Karpas-422 (cell line): Measurements from ENCODE around the gene NHERF2. TPM values are rescaled to one million over a fixed set of nuclear protein-coding genes. Genes with fewer than 3 reads are reported as not detected.
A peak's percentile ranks its signal among the peaks of the same experiment; 100 is the strongest.

Source experiments
- DNase-seq: peaks from one replicate; pipeline ENCODE4 v3.0.0-alpha.2; 2015
- H2AFZ ChIP-seq: fragments of 200-600 bp; sonication (generic); 2 replicates; pipeline ENCODE4 v1.6.1; 2014; ENCODE audit warnings: antibody characterized with exemption, low read length, mixed read lengths
- H3K27ac ChIP-seq: fragments of 200-600 bp; sonication (generic); 2 replicates; pipeline ENCODE4 v1.5.1; 2014; ENCODE audit warnings: mild to moderate bottlenecking, low read length, moderate library complexity
- H3K27me3 ChIP-seq: fragments of 200-600 bp; sonication (generic); 2 replicates; pipeline ENCODE4 v1.6.1; 2014; ENCODE audit warnings: low read length, mixed read lengths
- H3K36me3 ChIP-seq: fragments of 200-600 bp; sonication (generic); 2 replicates; pipeline ENCODE4 v1.6.1; 2014; ENCODE audit warnings: low read length, mixed read lengths; ENCODE audit not compliant: insufficient read depth
- H3K4me1 ChIP-seq: fragments of 200-600 bp; sonication (generic); 2 replicates; pipeline ENCODE4 v1.6.1; 2014; ENCODE audit warnings: mild to moderate bottlenecking, low read length, mixed read lengths
- H3K4me2 ChIP-seq: fragments of 200-600 bp; sonication (generic); 2 replicates; pipeline ENCODE4 v1.6.1; 2014; ENCODE audit warnings: low read length, low read depth, mild to moderate bottlenecking; ENCODE audit not compliant: poor library complexity, severe bottlenecking
- H3K4me3 ChIP-seq: fragments of 200-600 bp; sonication (generic); 2 replicates; pipeline ENCODE4 v1.5.1; 2014; ENCODE audit warnings: mild to moderate bottlenecking, antibody characterized with exemption, low read length, mixed read lengths
- H3K79me2 ChIP-seq: fragments of 200-600 bp; sonication (generic); 2 replicates; pipeline ENCODE4 v1.6.1; 2014; ENCODE audit warnings: mild to moderate bottlenecking, low read length, mixed read lengths
- H3K9ac ChIP-seq: fragments of 200-600 bp; sonication (generic); 2 replicates; pipeline ENCODE4 v1.6.0; 2014; ENCODE audit warnings: low read length
- H3K9me2 ChIP-seq: fragments of 200-600 bp; sonication (generic), shearing (Covaris generic); replicated peaks from 2 replicates; pipeline ENCODE4 v1.6.0; 2014; ENCODE audit warnings: mild to moderate bottlenecking, low read length, moderate library complexity; ENCODE audit not compliant: insufficient read depth
- H3K9me3 ChIP-seq: fragments of 300-700, 200-600 bp; sonication (generic); 2 replicates; pipeline ENCODE4 v1.6.1; 2014; ENCODE audit warnings: low read length, mixed read lengths
- H4K20me1 ChIP-seq: fragments of 200-600 bp; sonication (generic); 2 replicates; pipeline ENCODE4 v1.6.1; 2014; ENCODE audit warnings: mild to moderate bottlenecking, antibody characterized with exemption, low read length, low read depth; ENCODE audit not compliant: insufficient read depth
- total RNA-seq: library from RNA; depleted of rRNA; stranded (reverse); fragments of >200 nt; shearing (Covaris generic); gene quantifications from 2 replicates; pipeline ENCODE4 v1.2.3, GENCODE V29; 2014; ENCODE audit warnings: low replicate concordance

The NHERF2 gene
- total RNA-seq, 1 experiment from 2014 or later, result not detected

- H3K27ac ChIP-seq, result no peak within 1 kb of the TSS
- H3K9me3 ChIP-seq, result no peaks in the 10 kb centered on the region
- peak within 1 kb of the TSS; percentile 89 for H3K4me2 ChIP-seq
- DNase-seq, result peak; percentile 71
- H3K36me3 ChIP-seq, result no peaks in the 10 kb centered on the region
- H2AFZ ChIP-seq, result peak within 1 kb of the TSS; percentile 67; the same call in 1 of the 2 replicates
- peak within 1 kb of the TSS; percentile 74 for H3K4me3 ChIP-seq
- H3K27me3 ChIP-seq, result no peaks in the 10 kb centered on the region
- H3K9me2 ChIP-seq, result no peaks in the 10 kb centered on the region
- H3K9ac ChIP-seq, result peak within 1 kb of the TSS; percentile 68
- H3K79me2 ChIP-seq, result peaks cover 10% of the 10 kb centered on the region
- H4K20me1 ChIP-seq, result no peaks in the 10 kb centered on the region
- H3K4me1 ChIP-seq, result peaks cover 33% of the 10 kb centered on the region
These were observed 37.2 kb upstream of the NHERF2 start, which contains the start of gene SYNGR3 for GRCh38 chr16:1989209-1990100. Gene SYNGR3 (plus strand): TSS chr16:1989970. CDS start chr16:1990103, 133 bp downstream.

- Histone ChIP-seq H3K27ac (no peak overlapping the region), H2AFZ (no peak overlapping the region), H3K4me3 (peak overlapping the region; percentile 74), H3K79me2 (peaks cover 4% of the 10 kb centered on the region), H3K9ac (peak overlapping the region; percentile 68), H3K9me2 (no peaks in the 10 kb centered on the region), H3K4me2 (peak overlapping the region; percentile 89), H3K4me1 (peaks cover 30% of the 10 kb centered on the region), H3K27me3 (no peaks in the 10 kb centered on the region), H3K36me3 (no peaks in the 10 kb centered on the region), H4K20me1 (no peaks in the 10 kb centered on the region), H3K9me3 (no peaks in the 10 kb centered on the region)
- no peak for DNase-seq
These were observed 36.7 kb upstream of the NHERF2 start for GRCh38 chr16:1990101-1990350.

- Histone ChIP-seq H2AFZ (peak overlapping the region; percentile 67; the same call in 1 of the 2 replicates), H3K4me2 (peak overlapping the region; percentile 89)
These were observed 36.2 kb upstream of the NHERF2 start for GRCh38 chr16:1990351-1991134.

GRCh38 chr16:1991135-1991551 lies 35.6 kb upstream of the NHERF2 start:
- H3K4me2 ChIP-seq, result peak overlapping the region; percentile 89
- peak overlapping the region; percentile 74 for H3K4me3 ChIP-seq
- H3K36me3 ChIP-seq, result no peaks in the 10 kb centered on the region
- peak overlapping the region; percentile 43; the same call in 1 of the 2 replicates for H3K27ac ChIP-seq
- H2AFZ ChIP-seq, result peak overlapping the region; percentile 67; the same call in 1 of the 2 replicates
- peak overlapping the region; percentile 68 for H3K9ac ChIP-seq
- H3K27me3 ChIP-seq, result no peaks in the 10 kb centered on the region
- H3K9me3 ChIP-seq, result no peaks in the 10 kb centered on the region
- H3K4me1 ChIP-seq, result peaks cover 21% of the 10 kb centered on the region
- H3K79me2 ChIP-seq, result no peaks in the 10 kb centered on the region
- DNase-seq, result peak; percentile 82
- H3K9me2 ChIP-seq, result no peaks in the 10 kb centered on the region
- H4K20me1 ChIP-seq, result no peaks in the 10 kb centered on the region

More at GRCh38 chr16:1990351-1991134, 36.2 kb upstream of the NHERF2 start:
- H3K9me2 ChIP-seq, result no peaks in the 10 kb centered on the region
- no peaks in the 10 kb centered on the region for H3K9me3 ChIP-seq
- no peaks in the 10 kb centered on the region for H3K27me3 ChIP-seq
- no peaks in the 10 kb centered on the region for H4K20me1 ChIP-seq
- no peaks in the 10 kb centered on the region for H3K79me2 ChIP-seq
- H3K4me3 ChIP-seq, result peak overlapping the region; percentile 74
- H3K36me3 ChIP-seq, result no peaks in the 10 kb centered on the region
- H3K4me1 ChIP-seq, result peaks cover 25% of the 10 kb centered on the region
- peak overlapping the region; percentile 68 for H3K9ac ChIP-seq
- DNase-seq, result peak; percentile 79
- no peak overlapping the region for H3K27ac ChIP-seq

- Histone ChIP-seq H3K9ac (peak overlapping the region; percentile 53), H3K9me3 (no peaks in the 10 kb centered on the region), H3K27ac (peak overlapping the region; percentile 43; the same call in 1 of the 2 replicates), H3K27me3 (no peaks in the 10 kb centered on the region), H3K4me3 (peak overlapping the region; percentile 74; the same call in 1 of the 2 replicates), H3K36me3 (no peaks in the 10 kb centered on the region), H3K4me1 (peaks cover 21% of the 10 kb centered on the region), H3K9me2 (no peaks in the 10 kb centered on the region), H4K20me1 (no peaks in the 10 kb centered on the region), H2AFZ (peak overlapping the region; percentile 30; the same call in 1 of the 2 replicates), H3K79me2 (no peaks in the 10 kb centered on the region), H3K4me2 (peak overlapping the region; percentile 89)
- DNase-seq, result no peak
These were observed 35.1 kb upstream of the NHERF2 start for GRCh38 chr16:1991588-1991947.

- peak; percentile 98 for DNase-seq
- H3K36me3 ChIP-seq, result no peaks in the 10 kb centered on the region; the same call in 1 of the 2 replicates
- no peaks in the 10 kb centered on the region for H3K9me3 ChIP-seq
- no peaks in the 10 kb centered on the region for H3K27me3 ChIP-seq
- no peaks in the 10 kb centered on the region for H4K20me1 ChIP-seq
- H2AFZ ChIP-seq, result peak overlapping the region; percentile 30; the same call in 1 of the 2 replicates
- peak overlapping the region; percentile 89 for H3K4me2 ChIP-seq
- peak overlapping the region; percentile 74; the same call in 1 of the 2 replicates for H3K4me3 ChIP-seq
- H3K9ac ChIP-seq, result peak overlapping the region; percentile 53; the same call in 1 of the 2 replicates
- H3K4me1 ChIP-seq, result peaks cover 21% of the 10 kb centered on the region
- no peaks in the 10 kb centered on the region for H3K79me2 ChIP-seq
- no peaks in the 10 kb centered on the region for H3K9me2 ChIP-seq
- H3K27ac ChIP-seq, result no peak overlapping the region
These were observed 34.6 kb upstream of the NHERF2 start for GRCh38 chr16:1991948-1992703.

GRCh38 chr16:1992704-1993317 lies 33.9 kb upstream of the NHERF2 start:
- Histone ChIP-seq H3K4me3 (no peak overlapping the region), H3K4me2 (no peak overlapping the region), H4K20me1 (no peaks in the 10 kb centered on the region), H3K9me3 (no peaks in the 10 kb centered on the region), H3K4me1 (peaks cover 21% of the 10 kb centered on the region), H3K79me2 (no peaks in the 10 kb centered on the region), H3K9me2 (no peaks in the 10 kb centered on the region), H3K9ac (no peak overlapping the region), H3K36me3 (no peaks in the 10 kb centered on the region; the same call in 1 of the 2 replicates), H3K27me3 (no peaks in the 10 kb centered on the region), H3K27ac (no peak overlapping the region), H2AFZ (no peak overlapping the region)
- no peak for DNase-seq
